ENCODE measurements around the gene RPL41.

RPL41 gene

GRCh38 chr12:56099787-56100186 is 16.6 kb upstream of the RPL41 start:
- TF ChIP-seq, protein P1, sequence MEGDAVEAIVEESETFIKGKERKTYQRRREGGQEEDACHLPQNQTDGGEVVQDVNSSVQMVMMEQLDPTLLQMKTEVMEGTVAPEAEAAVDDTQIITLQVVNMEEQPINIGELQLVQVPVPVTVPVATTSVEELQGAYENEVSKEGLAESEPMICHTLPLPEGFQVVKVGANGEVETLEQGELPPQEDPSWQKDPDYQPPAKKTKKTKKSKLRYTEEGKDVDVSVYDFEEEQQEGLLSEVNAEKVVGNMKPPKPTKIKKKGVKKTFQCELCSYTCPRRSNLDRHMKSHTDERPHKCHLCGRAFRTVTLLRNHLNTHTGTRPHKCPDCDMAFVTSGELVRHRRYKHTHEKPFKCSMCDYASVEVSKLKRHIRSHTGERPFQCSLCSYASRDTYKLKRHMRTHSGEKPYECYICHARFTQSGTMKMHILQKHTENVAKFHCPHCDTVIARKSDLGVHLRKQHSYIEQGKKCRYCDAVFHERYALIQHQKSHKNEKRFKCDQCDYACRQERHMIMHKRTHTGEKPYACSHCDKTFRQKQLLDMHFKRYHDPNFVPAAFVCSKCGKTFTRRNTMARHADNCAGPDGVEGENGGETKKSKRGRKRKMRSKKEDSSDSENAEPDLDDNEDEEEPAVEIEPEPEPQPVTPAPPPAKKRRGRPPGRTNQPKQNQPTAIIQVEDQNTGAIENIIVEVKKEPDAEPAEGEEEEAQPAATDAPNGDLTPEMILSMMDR (IDR thresholded peaks at IDR 0.05; ENCODE audit: control extremely low read depth, extremely low read depth, low read depth, missing control alignments), result no peak
- no peak for DNase-seq (ENCODE audit: extremely low spot score)
- CTCF ChIA-PET, result interaction anchor here (0.6 kb wide), 1 partner anchor 105 kb away, joined by 3 read pairs; no protein-coding TSS in a partner anchor
- POLR2A ChIA-PET, result interaction anchor here (0.6 kb wide), 1 partner anchor 41 kb away, joined by 3 read pairs; no protein-coding TSS in a partner anchor

DNA sequence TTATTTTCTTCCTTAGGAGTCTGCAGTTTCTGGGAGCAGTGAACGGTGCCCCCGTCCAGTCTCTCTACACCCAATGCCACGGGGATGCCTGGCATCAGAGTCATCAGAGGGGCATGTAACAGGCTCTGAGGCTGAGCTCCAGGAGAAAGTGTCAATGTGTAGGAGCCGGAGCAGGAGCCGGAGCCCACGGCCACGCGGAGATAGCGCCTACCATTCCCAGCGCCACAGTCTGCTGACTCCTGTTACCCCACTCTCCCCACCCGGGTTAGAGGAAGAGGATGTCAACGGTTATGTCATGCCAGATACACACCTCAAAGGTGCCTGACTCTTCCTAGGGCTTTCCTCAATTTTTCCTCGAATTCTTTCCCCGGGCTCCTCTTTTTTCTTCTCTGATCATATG is 15.4 kb upstream of the RPL41 start:
- no peak for DNase-seq (ENCODE audit: extremely low spot score)
- POLR2A ChIA-PET, result interaction anchor here (0.7 kb wide), 1 partner anchor 675 kb away, joined by 3 read pairs; the partner anchor contains the start of gene OR6C76
- CTCF ChIA-PET, result interaction anchor here (1.0 kb wide), 1 partner anchor 22 kb away, joined by 3 read pairs; no protein-coding TSS in a partner anchor
- TF ChIP-seq, protein P1 (IDR thresholded peaks at IDR 0.05; ENCODE audit: control extremely low read depth, extremely low read depth, low read depth, missing control alignments), result no peak

GRCh38 chr12:56102683-56103065 is 13.8 kb upstream of the RPL41 start:
- ChIA-PET POLR2A (interaction anchor here (0.6 to 3.1 kb wide), 3 partner anchors 15 to 1374 kb away, joined by 3 to 56 read pairs (median 5); partner anchors contain the start of genes RPL41 and ZC3H10), CTCF (interaction anchor here (1.4 to 3.1 kb wide), 5 partner anchors 15 to 364 kb away, joined by 3 to 42 read pairs (median 11); partner anchors contain the start of genes ERBB3, RPL41 and ZC3H10)
- DNase-seq (ENCODE audit: extremely low spot score), result no peak
- TF ChIP-seq, protein P1 (IDR thresholded peaks at IDR 0.05; ENCODE audit: control extremely low read depth, extremely low read depth, low read depth, missing control alignments), result no peak

GRCh38 chr12:56103066-56103711 is 13.2 kb upstream of the RPL41 start:
- no peak for DNase-seq (ENCODE audit: extremely low spot score)
- TF ChIP-seq, protein P1 (IDR thresholded peaks at IDR 0.05; ENCODE audit: control extremely low read depth, extremely low read depth, low read depth, missing control alignments), result no peak
- POLR2A ChIA-PET, result interaction anchor here (1.2 to 3.1 kb wide), 2 partner anchors 14 to 129 kb away, joined by 11 to 56 read pairs; partner anchors contain the start of genes RAB5B, RPL41 and ZC3H10
- CTCF ChIA-PET, result interaction anchor here (0.9 to 3.1 kb wide), 8 partner anchors 8 to 365 kb away, joined by 4 to 42 read pairs (median 6); partner anchors contain the start of genes ERBB3, RAB5B, RPL41 and SMARCC2

- POLR2A ChIA-PET, result interaction anchor here (0.6 to 3.1 kb wide), 16 partner anchors 9 to 372 kb away, joined by 3 to 56 read pairs (median 4); partner anchors contain the start of genes ANKRD52, DGKA, ERBB3 and ESYT1
- TF ChIP-seq, protein P1 (IDR thresholded peaks at IDR 0.05; ENCODE audit: control extremely low read depth, extremely low read depth, low read depth, missing control alignments), result no peak
- CTCF ChIA-PET, result interaction anchor here (0.7 to 3.1 kb wide), 15 partner anchors 9 to 365 kb away, joined by 3 to 42 read pairs (median 4); partner anchors contain the start of genes ERBB3, RAB5B, RPL41 and SMARCC2
- no peak for DNase-seq (ENCODE audit: extremely low spot score)
Measured at GRCh38 chr12:56103823-56104108, 12.7 kb upstream of the RPL41 start.

DNA sequence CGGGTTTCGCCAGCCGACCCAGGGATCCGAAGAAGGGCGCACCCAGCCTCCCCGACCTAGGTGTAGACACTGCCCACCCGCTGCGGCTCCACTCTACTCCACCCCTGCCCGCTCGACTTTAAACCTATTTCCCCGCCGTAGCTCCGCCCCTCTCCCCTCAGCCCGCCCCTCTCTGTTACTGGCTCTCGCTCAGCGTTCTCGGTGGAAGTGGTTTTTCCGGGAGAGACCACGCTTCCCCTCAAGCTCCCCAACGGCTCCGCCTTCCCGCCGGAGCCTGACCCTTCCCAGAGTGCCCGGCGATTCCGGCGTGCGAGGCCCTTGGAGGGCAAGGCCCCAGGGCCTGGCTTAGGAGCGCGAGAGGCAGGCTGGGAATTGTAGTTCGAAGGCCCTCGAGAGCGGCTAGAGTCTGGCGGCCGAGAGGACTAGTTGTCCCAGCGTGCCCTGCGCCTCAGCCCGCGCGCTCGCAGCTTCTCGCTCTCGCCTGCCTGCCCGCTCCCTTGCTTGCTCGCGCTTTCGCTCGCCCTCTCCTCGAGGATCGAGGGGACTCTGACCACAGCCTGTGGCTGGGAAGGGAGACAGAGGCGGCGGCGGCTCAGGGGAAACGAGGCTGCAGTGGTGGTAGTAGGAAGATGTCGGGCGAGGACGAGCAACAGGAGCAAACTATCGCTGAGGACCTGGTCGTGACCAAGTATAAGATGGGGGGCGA is 12.2 kb upstream of the RPL41 start, which contains the start of gene PA2G4:
PA2G4 (plus strand) TSS at position 451 of the 706 bp plus-strand sequence; CDS start at position 630, 179 bp downstream.
- TF ChIP-seq, protein P1 (IDR thresholded peaks at IDR 0.05; ENCODE audit: control extremely low read depth, extremely low read depth, low read depth, missing control alignments), result no peak
- peak; percentile 97 for DNase-seq (ENCODE audit: extremely low spot score)
- CTCF ChIA-PET, result interaction anchor here (0.7 to 3.1 kb wide), 18 partner anchors 8 to 366 kb away, joined by 3 to 42 read pairs (median 4); partner anchors contain the start of genes ERBB3, RAB5B, RNF41 and RPL41
- POLR2A ChIA-PET, result interaction anchor here (0.6 to 3.1 kb wide), 22 partner anchors 9 to 375 kb away, joined by 3 to 56 read pairs (median 4); partner anchors contain the start of genes ANKRD52, DGKA, ERBB3 and ESYT1

All from GM10248 (cell line).